Measurements from ENCODE around the gene HTR4. TPM values are rescaled to one million over a fixed set of nuclear protein-coding genes. Genes with fewer than 3 reads are reported as not detected.

Gene HTR4
- total RNA-seq, 4 donors from 2014 or later = 0.21 TPM; not detected in 3

DNA sequence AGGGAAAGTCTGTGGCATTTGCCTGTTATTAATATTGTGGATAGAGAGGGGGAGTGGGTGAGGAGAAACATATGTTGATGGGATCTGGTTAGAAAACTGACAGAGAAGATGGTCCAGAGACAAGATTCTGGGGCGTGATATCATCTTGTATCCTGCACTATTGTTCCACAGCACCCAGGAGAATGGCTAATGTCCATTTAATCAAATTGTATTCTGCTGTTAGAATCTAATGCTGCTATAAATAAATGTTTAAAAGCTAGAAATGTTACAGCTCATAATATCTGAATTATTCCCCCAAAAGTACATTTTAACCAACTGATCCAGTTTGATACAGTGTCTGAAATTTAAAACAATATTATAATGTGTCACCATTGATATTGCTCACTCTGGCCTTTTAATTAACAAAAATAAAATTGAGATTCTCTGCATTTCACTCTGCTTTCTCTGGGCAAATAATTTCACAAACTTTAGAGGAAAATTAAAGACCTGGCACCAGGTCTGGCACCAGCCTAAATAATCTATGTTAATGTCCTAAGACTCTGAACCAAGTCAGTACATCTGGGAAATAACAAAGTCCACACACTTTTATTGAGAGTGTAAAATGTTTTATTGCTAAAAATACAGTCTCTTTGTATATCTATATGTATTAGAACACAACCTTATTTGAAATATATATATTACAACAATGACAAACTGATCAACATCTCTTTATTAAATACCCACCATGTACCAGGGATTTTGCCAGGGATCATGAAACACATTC is 18.8 kb downstream of the HTR4 start:
- WGBS, 2 donors = 69 to 74% methylated on average over 1 of the region's 1 CpG
- no peaks in the 10 kb centered on the region for H3K4me1 ChIP-seq
- TF ChIP-seq CTCF (IDR thresholded peaks at IDR 0.05) (no peak), POLR2A (IDR thresholded peaks at IDR 0.05) (no peak), EP300 (IDR thresholded peaks at IDR 0.05) (no peak)
- H3K9me3 ChIP-seq = no peaks in the 10 kb centered on the region
- no peaks in the 10 kb centered on the region for H3K36me3 ChIP-seq
- no peak overlapping the region for H3K4me3 ChIP-seq
- peaks cover 0 to 3% of the 10 kb centered on the region in 2 donors for H3K27me3 ChIP-seq
- no peak for DNase-seq (ENCODE audit: low spot score in 2 of 2)
- no peak overlapping the region for H3K27ac ChIP-seq

DNA sequence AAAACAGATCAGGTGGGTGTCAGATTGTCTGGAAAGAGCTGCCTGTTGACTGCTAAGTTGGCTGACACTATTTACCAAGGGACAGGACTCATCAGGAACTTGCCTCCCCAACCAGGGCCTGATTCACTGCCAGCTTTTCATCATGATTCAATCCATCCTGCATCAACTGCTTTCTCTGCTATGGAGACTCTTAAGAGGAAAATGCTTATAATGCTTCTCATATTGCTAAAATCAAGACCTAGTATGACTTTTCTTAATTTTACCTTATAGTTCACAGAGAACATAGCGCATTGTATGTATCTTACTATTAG is 21.3 kb downstream of the HTR4 start:
- WGBS, 2 donors = 94 to 95% methylated on average over 1 of the region's 1 CpG
- Histone ChIP-seq H3K36me3 (no peaks in the 10 kb centered on the region), H3K4me1 (no peaks in the 10 kb centered on the region), H3K27ac (no peak overlapping the region), H3K9me3 (no peaks in the 10 kb centered on the region), H3K27me3 (peaks cover 0 to 3% of the 10 kb centered on the region in 2 donors), H3K4me3 (no peak overlapping the region)
- DNase-seq (ENCODE audit: low spot score in 2 of 2) = no peak
- no peak for TF ChIP-seq CTCF (IDR thresholded peaks at IDR 0.05)
- no peak for TF ChIP-seq EP300 (IDR thresholded peaks at IDR 0.05)
- no peak for TF ChIP-seq POLR2A (IDR thresholded peaks at IDR 0.05)

GRCh38 chr5:148632255-148633066 is 21.9 kb downstream of the HTR4 start:
- no peak overlapping the region for H3K4me3 ChIP-seq
- 35 to 36% methylated on average over 8 of the region's 8 CpGs for WGBS, 2 donors
- H3K36me3 ChIP-seq = no peaks in the 10 kb centered on the region
- no peaks in the 10 kb centered on the region for H3K9me3 ChIP-seq
- no peaks in the 10 kb centered on the region for H3K4me1 ChIP-seq
- H3K27me3 ChIP-seq = peaks cover 0 to 3% of the 10 kb centered on the region in 2 donors
- TF ChIP-seq CTCF (IDR thresholded peaks at IDR 0.05) = no peak
- TF ChIP-seq POLR2A (IDR thresholded peaks at IDR 0.05) = no peak
- no peak for TF ChIP-seq EP300 (IDR thresholded peaks at IDR 0.05)
- H3K27ac ChIP-seq = no peak overlapping the region
- no peak for DNase-seq (ENCODE audit: low spot score in 2 of 2)

DNA sequence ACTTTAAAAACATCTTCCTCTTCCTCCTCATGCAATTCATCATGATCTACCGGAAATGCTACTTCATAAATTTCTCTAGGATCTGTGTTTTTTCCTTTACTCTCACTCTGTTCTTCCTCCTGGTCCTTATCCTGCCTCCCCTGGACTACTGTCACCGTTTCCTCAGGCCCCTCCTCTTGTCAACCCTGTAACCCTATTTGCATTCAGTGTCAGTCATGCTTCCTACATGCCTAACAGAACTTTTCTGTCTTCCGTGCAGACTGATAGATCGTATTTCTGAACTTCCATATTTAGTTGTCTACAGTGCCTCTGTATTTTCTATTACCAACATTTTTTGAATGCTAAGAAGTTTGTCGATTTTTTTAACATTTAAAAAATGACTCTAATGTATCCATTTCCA is 27.3 kb downstream of the HTR4 start:
- DNase-seq (ENCODE audit: low spot score in 2 of 2) = no peak
- Histone ChIP-seq H3K4me3 (no peak overlapping the region), H3K27ac (no peak overlapping the region), H3K27me3 (peaks cover 0 to 1% of the 10 kb centered on the region in 2 donors), H3K4me1 (no peaks in the 10 kb centered on the region), H3K9me3 (no peaks in the 10 kb centered on the region), H3K36me3 (no peaks in the 10 kb centered on the region)
- WGBS, 2 donors = 50 to 51% methylated on average over 5 of the region's 5 CpGs
- TF ChIP-seq CTCF (IDR thresholded peaks at IDR 0.05) = no peak
- no peak for TF ChIP-seq EP300 (IDR thresholded peaks at IDR 0.05)
- no peak for TF ChIP-seq POLR2A (IDR thresholded peaks at IDR 0.05)

- no peak overlapping the region for H3K27ac ChIP-seq
- H3K9me3 ChIP-seq = no peaks in the 10 kb centered on the region
- H3K36me3 ChIP-seq = no peaks in the 10 kb centered on the region
- H3K27me3 ChIP-seq = no peaks in the 10 kb centered on the region
- no peaks in the 10 kb centered on the region for H3K4me1 ChIP-seq
- 84 to 86% methylated on average over 3 of the region's 3 CpGs for WGBS, 2 donors
- TF ChIP-seq EP300 (IDR thresholded peaks at IDR 0.05) = no peak
- no peak for TF ChIP-seq POLR2A (IDR thresholded peaks at IDR 0.05)
- TF ChIP-seq CTCF (IDR thresholded peaks at IDR 0.05) = no peak
- no peak overlapping the region for H3K4me3 ChIP-seq
- no peak for DNase-seq (ENCODE audit: low spot score in 2 of 2)
Measured at GRCh38 chr5:148626081-148626613, 28.2 kb downstream of the HTR4 start.

Measured in tibial nerve (tissue), 4 donors.